GM19238 (cell line): ENCODE results near the gene AQR.
"Not testable (repeated sequence)": the region's sequence is repeated elsewhere in the genome, so short reads cannot be mapped to it uniquely, and the experiment has no call there.

Source experiments
- DNase-seq: peaks from one replicate; pipeline ENCODE4 v3.0.0; 2011; ENCODE audit warnings: low spot score; ENCODE audit not compliant: insufficient read length

The AQR gene

GRCh38 chr15:34815836-34816235, 153.7 kb downstream of the AQR start:
- no peak for DNase-seq

GRCh38 chr15:34813446-34814190, 155.9 kb downstream of the AQR start:
- no peak for DNase-seq

- not testable (repeated sequence) for DNase-seq
Measured at GRCh38 chr15:34812868-34813365, 156.6 kb downstream of the AQR start.

GRCh38 chr15:34812369-34812768, 157.2 kb downstream of the AQR start:
- DNase-seq: no peak

- no peak for DNase-seq
Measured at GRCh38 chr15:34810443-34811129, 159.0 kb downstream of the AQR start.

GRCh38 chr15:34809186-34809585, 160.4 kb downstream of the AQR start:
- no peak for DNase-seq

- no peak for DNase-seq
Measured at GRCh38 chr15:34808016-34808415, 161.5 kb downstream of the AQR start.

GRCh38 chr15:34807241-34807640, 162.3 kb downstream of the AQR start:
- not testable (repeated sequence) for DNase-seq

- DNase-seq: no peak
Measured at GRCh38 chr15:34804776-34805175, 164.8 kb downstream of the AQR start.

- DNase-seq: no peak
Measured at GRCh38 chr15:34804113-34804512, 165.4 kb downstream of the AQR start.

GRCh38 chr15:34802803-34803750, 166.5 kb downstream of the AQR start:
- no peak for DNase-seq

GRCh38 chr15:34802371-34802770, 167.2 kb downstream of the AQR start:
- no peak for DNase-seq
